ENCODE measurements around the gene GRID1.

The GRID1 gene

GRCh38 chr10:86013568-86013967 is 353.0 kb downstream of the GRID1 start:
- DNase-seq = no peak

- no peak for DNase-seq
Observed at GRCh38 chr10:86007171-86007570, 359.4 kb downstream of the GRID1 start.

GRCh38 chr10:86004337-86004736 is 362.3 kb downstream of the GRID1 start:
- no peak for DNase-seq

DNA sequence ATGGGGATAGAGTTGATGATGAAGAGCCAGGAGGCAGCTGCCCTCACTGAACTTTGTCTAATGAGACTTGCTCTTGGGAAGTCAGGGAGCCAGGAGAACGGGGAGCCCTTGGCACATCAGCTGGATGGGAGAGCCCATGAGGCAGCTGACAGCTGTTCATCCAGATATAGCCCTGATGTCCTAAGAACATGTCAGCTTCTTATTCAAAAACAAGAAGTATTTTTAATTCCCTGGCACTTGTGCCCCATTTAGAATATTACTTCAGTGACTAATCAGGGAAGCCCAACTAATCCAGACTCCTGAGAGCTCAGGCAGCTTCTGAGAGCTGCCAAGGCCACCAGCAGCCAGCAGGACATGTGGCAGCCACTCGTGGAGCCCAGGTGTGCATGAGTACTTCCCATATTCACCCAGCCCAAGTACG is 363.4 kb downstream of the GRID1 start:
- no peak for DNase-seq

- DNase-seq = no peak
Observed at GRCh38 chr10:86001521-86001920, 365.1 kb downstream of the GRID1 start.

GRCh38 chr10:85997544-85997943 is 369.1 kb downstream of the GRID1 start:
- no peak for DNase-seq

DNA sequence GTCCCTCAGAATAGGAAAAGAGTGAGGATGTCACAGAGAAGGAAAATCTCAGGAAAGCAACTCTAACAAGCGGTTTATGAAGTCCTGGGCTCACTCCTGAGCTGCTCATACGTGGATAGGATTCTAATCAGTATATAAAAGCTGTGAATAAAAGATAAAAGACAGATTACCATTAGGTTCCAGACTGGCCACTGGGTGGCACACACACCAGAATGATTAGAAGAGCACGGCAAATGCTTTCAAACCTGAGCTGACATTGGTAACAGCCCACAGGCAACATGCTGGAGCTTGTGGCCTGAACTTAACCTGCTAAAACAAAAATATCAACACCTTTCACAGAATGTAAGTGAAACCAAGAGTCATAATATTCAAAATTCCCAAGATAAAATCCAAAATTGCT is 370.8 kb downstream of the GRID1 start:
- peak; percentile 0 for DNase-seq

- DNase-seq = no peak
Observed at GRCh38 chr10:85993840-85994507, 372.6 kb downstream of the GRID1 start.

DNA sequence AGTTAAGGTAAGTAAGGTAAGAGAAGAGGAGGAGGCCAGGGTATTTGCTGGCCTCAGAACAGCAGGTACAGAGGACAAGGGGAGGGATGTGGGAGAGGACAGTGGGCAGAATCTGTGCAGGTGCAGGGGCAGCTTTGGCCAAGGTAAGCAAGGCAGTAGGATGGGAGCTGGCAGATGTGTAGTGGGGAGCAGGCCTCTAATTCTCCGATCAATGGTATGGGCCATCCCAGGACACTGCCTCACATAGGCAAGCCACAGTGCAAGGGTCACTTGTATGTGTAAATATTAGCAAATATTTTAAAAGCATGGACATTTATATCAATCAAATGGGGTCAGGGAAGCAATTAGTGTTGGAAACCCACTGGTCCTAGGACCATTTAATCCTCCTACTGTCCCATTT is 373.5 kb downstream of the GRID1 start:
- no peak for DNase-seq

DNA sequence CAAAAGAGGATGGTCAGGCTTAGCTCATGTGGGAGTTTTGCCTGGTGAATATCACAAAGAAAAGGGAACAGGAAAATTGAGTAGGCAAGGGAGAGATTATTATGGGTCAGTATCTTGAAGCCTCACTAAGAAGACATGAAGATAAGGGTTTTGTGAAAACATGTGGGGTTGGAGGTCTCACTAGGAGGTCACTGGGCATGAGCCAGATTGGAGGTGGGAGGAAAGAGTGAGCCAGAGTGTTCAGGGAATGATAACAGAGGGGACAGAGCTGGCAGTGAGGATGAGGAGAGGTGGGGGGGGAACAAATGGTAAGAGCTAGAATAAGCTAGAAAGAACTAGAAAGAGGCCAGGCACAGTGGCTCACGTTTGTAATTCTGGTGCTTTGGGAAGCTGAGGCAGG is 374.3 kb downstream of the GRID1 start:
- no peak for DNase-seq

- no peak for DNase-seq
Observed at GRCh38 chr10:85986777-85987176, 379.8 kb downstream of the GRID1 start.

- no peak for DNase-seq
Observed at GRCh38 chr10:85983051-85983450, 383.5 kb downstream of the GRID1 start.

DNA sequence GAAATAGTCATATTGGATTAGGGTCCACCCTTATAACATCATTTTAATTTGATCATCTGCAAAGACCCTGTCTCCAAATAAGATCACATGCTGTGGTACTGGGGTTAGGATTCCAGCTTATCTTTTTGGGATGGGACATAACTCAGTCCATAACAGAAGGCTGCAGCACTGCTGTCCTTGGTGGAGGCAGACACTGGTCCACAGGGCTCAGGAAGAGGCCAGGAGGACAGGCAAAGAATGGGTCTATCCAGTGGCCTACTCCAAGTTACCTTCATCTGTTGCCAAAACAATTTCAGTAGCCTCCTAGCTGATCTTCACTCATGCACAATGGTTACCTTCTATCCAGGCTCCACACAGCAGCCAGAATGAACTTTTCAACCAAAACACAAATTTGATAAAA is 387.0 kb downstream of the GRID1 start:
- DNase-seq = no peak

DNA sequence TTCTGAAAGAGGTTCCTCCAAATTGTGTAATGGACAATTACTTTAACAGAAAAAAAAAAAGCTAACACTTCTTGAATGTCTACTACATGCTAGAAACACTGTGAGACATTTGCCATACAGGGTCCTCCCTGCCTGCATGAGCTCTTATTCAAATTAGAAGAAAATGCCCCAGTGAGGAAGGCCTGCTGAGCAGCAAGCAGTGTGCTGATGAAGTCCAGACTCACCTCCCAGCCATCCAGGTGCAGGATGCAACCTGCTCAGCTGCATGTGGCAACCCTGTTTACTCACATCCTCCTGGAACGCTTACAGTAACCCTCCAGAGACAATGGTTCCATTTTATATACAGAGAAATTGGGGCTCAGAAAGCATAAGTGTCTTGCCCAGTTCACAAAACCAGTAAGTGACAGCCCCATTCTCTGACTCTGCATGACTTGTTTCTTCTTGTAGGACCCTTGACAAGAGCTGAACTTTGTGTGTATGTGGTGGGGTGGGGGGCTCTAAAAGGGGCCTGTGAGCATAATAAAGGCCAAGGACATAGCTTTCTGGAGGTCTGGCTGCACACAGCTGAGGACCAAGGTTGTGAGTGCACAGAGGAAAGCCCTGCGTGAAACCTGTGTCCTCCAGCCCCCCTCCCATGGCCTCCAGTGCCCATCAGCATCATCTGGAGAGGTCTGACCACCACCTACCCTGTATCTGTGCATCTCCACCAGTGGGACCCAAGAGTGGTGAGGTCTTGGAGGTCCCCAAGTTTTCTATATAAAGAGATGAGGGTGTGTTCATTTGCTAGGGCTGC is 387.8 kb downstream of the GRID1 start:
- DNase-seq = no peak

DNA sequence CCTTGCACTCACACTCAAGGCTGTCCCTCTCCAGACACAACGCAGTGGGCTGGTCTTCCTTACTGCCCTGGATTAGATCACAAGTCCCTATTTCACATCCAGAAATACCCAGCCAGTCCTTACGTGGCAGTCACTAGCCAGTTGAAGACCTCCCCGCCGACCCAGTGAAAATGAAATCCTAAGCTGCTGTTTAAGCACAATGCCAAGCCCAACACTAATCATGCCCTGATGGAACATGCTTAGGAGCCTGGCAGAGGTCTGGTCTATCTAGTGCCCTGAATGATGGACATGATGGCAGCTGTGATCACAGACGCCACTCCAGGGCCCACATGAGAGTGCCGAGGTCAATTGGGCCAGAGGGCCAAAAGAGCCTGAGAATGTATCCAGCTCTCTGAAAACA is 389.0 kb downstream of the GRID1 start:
- DNase-seq = no peak

DNA sequence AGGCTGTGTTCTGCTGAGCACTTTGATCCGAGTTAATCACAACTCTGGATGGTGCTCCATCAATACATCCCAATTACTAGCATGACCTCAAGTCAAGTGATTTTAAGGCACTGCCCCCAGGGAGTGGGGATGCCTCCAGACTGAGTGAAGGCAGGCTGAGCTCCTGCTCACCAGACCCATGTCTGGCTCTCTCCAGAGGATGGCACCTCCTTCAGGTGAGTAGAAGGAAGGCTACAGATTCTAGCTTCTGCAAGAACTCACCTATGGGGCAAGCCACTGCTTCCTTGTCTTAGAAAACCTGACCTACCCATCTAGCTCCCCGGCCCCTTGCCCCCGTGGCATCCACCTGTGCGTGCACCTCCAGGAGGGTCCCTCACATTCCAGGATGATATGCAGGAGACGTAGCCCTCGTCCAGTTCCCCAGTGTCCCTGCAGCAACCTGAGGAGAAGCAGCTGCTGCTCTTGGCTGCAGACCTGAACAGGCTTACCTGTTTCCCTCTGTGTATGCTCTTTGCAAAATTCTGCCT is 390.3 kb downstream of the GRID1 start:
- no peak for DNase-seq

DNA sequence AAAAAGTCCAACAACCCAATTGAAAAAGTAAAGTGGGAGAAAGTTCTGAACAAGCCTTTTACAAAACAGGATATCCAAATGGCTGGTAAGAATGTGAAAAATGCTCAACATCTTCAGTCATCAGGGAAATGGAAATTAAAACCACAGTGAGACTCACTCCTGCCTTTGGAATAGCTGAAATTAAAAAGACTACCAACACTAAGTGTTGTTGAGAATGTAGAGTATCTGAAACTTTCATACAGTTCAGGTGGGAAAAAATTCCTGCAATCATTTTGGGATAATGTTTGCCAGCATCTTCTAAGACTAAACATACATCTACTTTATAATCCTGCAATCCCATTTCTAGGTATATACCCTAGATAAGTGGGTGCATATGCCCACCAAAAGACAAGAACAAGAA is 395.1 kb downstream of the GRID1 start:
- DNase-seq = no peak

DNA sequence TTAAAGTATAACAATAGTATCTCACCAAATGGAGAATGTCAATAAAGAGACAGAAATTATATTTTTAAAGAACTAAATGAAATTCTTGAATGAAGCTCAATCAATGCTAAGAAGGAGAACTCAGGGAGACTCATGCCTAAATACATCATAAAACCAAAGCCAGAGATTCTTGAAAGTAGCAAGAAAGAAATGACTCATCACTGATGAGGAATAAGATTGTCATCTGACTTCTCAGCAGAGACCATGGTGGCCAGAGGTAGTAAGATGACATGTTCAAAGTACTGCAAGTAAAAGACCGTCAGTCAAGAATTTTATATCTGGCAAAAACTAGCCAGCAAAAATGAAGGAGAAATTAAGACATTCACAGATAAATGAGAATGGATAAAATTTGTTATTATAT is 399.0 kb downstream of the GRID1 start:
- DNase-seq = no peak

- DNase-seq = no peak
Observed at GRCh38 chr10:85961479-85962067, 405.0 kb downstream of the GRID1 start.

DNA sequence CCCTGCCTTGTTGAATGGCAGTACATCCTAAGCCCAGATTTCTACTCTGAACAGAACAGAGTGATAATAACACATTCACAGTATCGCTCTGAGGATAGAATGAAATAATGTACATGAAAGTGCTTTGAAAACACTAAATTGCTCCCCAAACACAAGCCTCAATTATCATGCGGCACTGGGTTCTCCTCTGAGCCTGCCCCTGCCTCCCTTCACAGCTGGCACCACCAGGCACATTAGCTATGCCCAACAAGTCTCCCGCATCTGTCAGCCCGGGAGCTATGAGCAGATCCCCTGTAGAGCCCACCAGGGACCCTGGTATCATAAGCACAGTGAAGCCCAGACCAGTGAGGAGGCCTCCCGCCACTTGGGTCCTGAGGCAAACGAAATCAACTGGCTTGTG is 405.5 kb downstream of the GRID1 start:
- DNase-seq = peak; percentile 16

GRCh38 chr10:85959239-85959638 is 407.4 kb downstream of the GRID1 start:
- no peak for DNase-seq

GRCh38 chr10:85950921-85951320 is 415.7 kb downstream of the GRID1 start:
- no peak for DNase-seq

GRCh38 chr10:85946713-85947326 is 419.8 kb downstream of the GRID1 start:
- DNase-seq = no peak

- DNase-seq = no peak
Observed at GRCh38 chr10:85936161-85936560, 430.4 kb downstream of the GRID1 start.
